MM.1S (cell line): ENCODE results near the gene BCL2.

Experiments
- DNase-seq: peaks from one replicate; pipeline ENCODE4 v3.0.0-alpha.2; 2015
- H2AFZ ChIP-seq: fragments of 300-600 bp; sonication (generic); 2 replicates; pipeline ENCODE4 v1.6.0; 2016; ENCODE audit warnings: antibody characterized with exemption, low read length
- H3F3A ChIP-seq: fragments of 300-600 bp; sonication (generic); 2 replicates; pipeline ENCODE4 v1.6.1; 2016; ENCODE audit warnings: mild to moderate bottlenecking, antibody characterized with exemption, low read length, moderate library complexity, mixed read lengths; ENCODE audit not compliant: insufficient read depth
- H3K27ac ChIP-seq: fragments of 300-600 bp; sonication (generic); 2 replicates; pipeline ENCODE4 v1.5.1; 2016; ENCODE audit warnings: mild to moderate bottlenecking, low read length
- H3K27me3 ChIP-seq: fragments of 300-600 bp; sonication (generic); replicated peaks from 2 replicates; pipeline ENCODE4 v1.6.0; 2016; ENCODE audit warnings: low read length; ENCODE audit not compliant: insufficient read depth
- H3K36me3 ChIP-seq: fragments of 300-600 bp; sonication (generic); replicated peaks from 2 replicates; pipeline ENCODE4 v1.6.1; 2016; ENCODE audit warnings: mild to moderate bottlenecking, low read length, mixed read lengths; ENCODE audit not compliant: insufficient read depth
- H3K4me1 ChIP-seq: fragments of 300-600 bp; sonication (generic); 2 replicates; pipeline ENCODE4 v1.6.1; 2016; ENCODE audit warnings: low read length, mixed read lengths
- H3K4me2 ChIP-seq: fragments of 300-600 bp; sonication (generic); 2 replicates; pipeline ENCODE4 v1.6.0; 2016; ENCODE audit warnings: low read depth, low read length
- H3K4me3 ChIP-seq: fragments of 300-600 bp; sonication (generic); 2 replicates; pipeline ENCODE4 v1.5.1; 2016; ENCODE audit warnings: low read length, mixed read lengths
- H3K79me2 ChIP-seq: fragments of 300-600 bp; sonication (generic); 2 replicates; pipeline ENCODE4 v1.6.1; 2016; ENCODE audit warnings: mixed run types, low read length, mixed read lengths
- H3K9ac ChIP-seq: fragments of 300-600 bp; sonication (generic); 2 replicates; pipeline ENCODE4 v1.6.1; 2016; ENCODE audit warnings: low read length, mixed read lengths
- H3K9me2 ChIP-seq: fragments of 300-600 bp; sonication (generic); replicated peaks from 2 replicates; pipeline ENCODE4 v1.6.1; 2016; ENCODE audit warnings: mild to moderate bottlenecking, low read length, mixed read lengths; ENCODE audit not compliant: insufficient read depth
- H3K9me3 ChIP-seq: fragments of 300-600 bp; sonication (generic); replicated peaks from 2 replicates; pipeline ENCODE4 v1.6.1; 2016; ENCODE audit warnings: mild to moderate bottlenecking, low read length, mixed read lengths; ENCODE audit not compliant: insufficient read depth
- H4K20me1 ChIP-seq: fragments of 300-600 bp; sonication (generic); 2 replicates; pipeline ENCODE4 v1.6.1; 2016; ENCODE audit warnings: mild to moderate bottlenecking, low read length, moderate library complexity, mixed read lengths; ENCODE audit not compliant: insufficient read depth
- CTCF ChIP-seq: fragments of 300-600 bp; sonication (generic); IDR thresholded peaks from 2 replicates; pipeline ENCODE4 v1.5.1; 2016; ENCODE audit warnings: antibody characterized with exemption, low read length, mixed read lengths
- EZH2 ChIP-seq: fragments of 300-600 bp; sonication (generic); optimal IDR thresholded peaks from 2 replicates; pipeline ENCODE3; 2017; ENCODE audit warnings: low read depth, mild to moderate bottlenecking, antibody characterized with exemption, low read length, mixed read lengths
- EZH2phosphoT487 ChIP-seq: fragments of 300-600 bp; sonication (generic); IDR thresholded peaks from 2 replicates; pipeline ENCODE4 v1.6.1; 2018; ENCODE audit warnings: antibody characterized with exemption, low read length

BCL2 gene

GRCh38 chr18:63161761-63162195 is 157.8 kb downstream of the BCL2 start:
- no peak for TF ChIP-seq EZH2
- no peak for TF ChIP-seq CTCF
- no peak for TF ChIP-seq EZH2phosphoT487
- H3K4me3 ChIP-seq: peak overlapping the region; percentile 39; the same call in 1 of the 2 replicates
- H3K9ac ChIP-seq: peak overlapping the region; percentile 95
- no peaks in the 10 kb centered on the region for H3K9me2 ChIP-seq
- no peaks in the 10 kb centered on the region for H3K36me3 ChIP-seq
- no peaks in the 10 kb centered on the region for H3K9me3 ChIP-seq
- H3F3A ChIP-seq: peaks cover 69% of the 10 kb centered on the region
- H3K27ac ChIP-seq: peak overlapping the region; percentile 95
- no peaks in the 10 kb centered on the region for H3K27me3 ChIP-seq
- peaks cover 70% of the 10 kb centered on the region for H3K4me1 ChIP-seq
- peak; percentile 90 for DNase-seq
- no peak overlapping the region for H2AFZ ChIP-seq
- peaks cover 46% of the 10 kb centered on the region for H3K79me2 ChIP-seq
- no peaks in the 10 kb centered on the region for H4K20me1 ChIP-seq
- H3K4me2 ChIP-seq: peak overlapping the region; percentile 94

GRCh38 chr18:63161032-63161760 is 158.4 kb downstream of the BCL2 start:
- no peak overlapping the region for H2AFZ ChIP-seq
- no peaks in the 10 kb centered on the region for H3K9me2 ChIP-seq
- H3K27ac ChIP-seq: peak overlapping the region; percentile 95
- H3K4me3 ChIP-seq: peak overlapping the region; percentile 57
- peaks cover 75% of the 10 kb centered on the region for H3F3A ChIP-seq
- peaks cover 76% of the 10 kb centered on the region for H3K4me1 ChIP-seq
- no peaks in the 10 kb centered on the region for H3K9me3 ChIP-seq
- no peaks in the 10 kb centered on the region for H3K27me3 ChIP-seq
- no peaks in the 10 kb centered on the region for H3K36me3 ChIP-seq
- TF ChIP-seq EZH2phosphoT487: no peak
- no peak for TF ChIP-seq CTCF
- TF ChIP-seq EZH2: no peak
- peak; percentile 88 for DNase-seq
- H3K4me2 ChIP-seq: peak overlapping the region; percentile 94
- H3K9ac ChIP-seq: peak overlapping the region; percentile 95
- peaks cover 46% of the 10 kb centered on the region for H3K79me2 ChIP-seq
- H4K20me1 ChIP-seq: no peaks in the 10 kb centered on the region

GRCh38 chr18:63160172-63160995 is 159.2 kb downstream of the BCL2 start:
- H3K36me3 ChIP-seq: no peaks in the 10 kb centered on the region
- H3K9me2 ChIP-seq: no peaks in the 10 kb centered on the region
- peak overlapping the region; percentile 94 for H3K4me2 ChIP-seq
- peak overlapping the region; percentile 57 for H3K4me3 ChIP-seq
- H3K9me3 ChIP-seq: no peaks in the 10 kb centered on the region
- no peak for TF ChIP-seq EZH2phosphoT487
- TF ChIP-seq CTCF: no peak
- TF ChIP-seq EZH2: no peak
- H4K20me1 ChIP-seq: no peaks in the 10 kb centered on the region
- H3K27ac ChIP-seq: peak overlapping the region; percentile 95
- H3K9ac ChIP-seq: peak overlapping the region; percentile 95
- H3F3A ChIP-seq: peaks cover 78% of the 10 kb centered on the region
- H2AFZ ChIP-seq: no peak overlapping the region
- no peaks in the 10 kb centered on the region for H3K27me3 ChIP-seq
- peaks cover 45% of the 10 kb centered on the region for H3K79me2 ChIP-seq
- no peak for DNase-seq
- H3K4me1 ChIP-seq: peaks cover 83% of the 10 kb centered on the region
